Non-pigmented ciliary epithelial cell (primary cell): ENCODE measurements around the gene SNCAIP.
"Not testable (repeated sequence)": the region's sequence is repeated elsewhere in the genome, so short reads cannot be mapped to it uniquely, and the experiment has no call there.

ENCODE experiments used
- DNase-seq: peaks from one replicate; pipeline ENCODE4 v3.0.0-alpha.2; 2010; ENCODE audit warnings: low read depth

Gene SNCAIP

GRCh38 chr5:122465031-122465577 lies 153.1 kb downstream of the SNCAIP start:
- DNase-seq: no peak

DNA sequence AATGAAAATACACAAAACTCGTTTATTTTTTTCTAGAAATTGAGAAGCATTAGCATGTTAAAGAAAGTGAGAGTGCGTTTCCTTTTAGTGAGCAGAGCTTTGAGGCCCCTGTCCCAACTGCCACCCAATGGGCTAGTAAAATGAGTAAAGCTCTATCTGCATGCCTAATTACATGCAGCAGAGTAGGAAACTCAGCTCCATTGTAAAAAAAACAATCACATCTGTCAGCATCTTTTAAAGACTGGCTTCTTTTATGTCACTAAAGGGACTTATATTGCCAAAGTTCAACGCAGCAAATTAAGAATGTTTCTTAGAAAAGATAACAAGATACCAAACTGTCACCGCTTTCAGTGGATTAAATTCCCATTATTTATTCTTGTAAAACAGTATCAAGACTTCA lies 154.0 kb downstream of the SNCAIP start:
- DNase-seq: no peak

GRCh38 chr5:122468351-122469116 lies 156.5 kb downstream of the SNCAIP start:
- no peak for DNase-seq

GRCh38 chr5:122469384-122469919 lies 157.4 kb downstream of the SNCAIP start:
- DNase-seq: no peak

- no peak for DNase-seq
These were observed 158.3 kb downstream of the SNCAIP start for GRCh38 chr5:122470365-122470764.

DNA sequence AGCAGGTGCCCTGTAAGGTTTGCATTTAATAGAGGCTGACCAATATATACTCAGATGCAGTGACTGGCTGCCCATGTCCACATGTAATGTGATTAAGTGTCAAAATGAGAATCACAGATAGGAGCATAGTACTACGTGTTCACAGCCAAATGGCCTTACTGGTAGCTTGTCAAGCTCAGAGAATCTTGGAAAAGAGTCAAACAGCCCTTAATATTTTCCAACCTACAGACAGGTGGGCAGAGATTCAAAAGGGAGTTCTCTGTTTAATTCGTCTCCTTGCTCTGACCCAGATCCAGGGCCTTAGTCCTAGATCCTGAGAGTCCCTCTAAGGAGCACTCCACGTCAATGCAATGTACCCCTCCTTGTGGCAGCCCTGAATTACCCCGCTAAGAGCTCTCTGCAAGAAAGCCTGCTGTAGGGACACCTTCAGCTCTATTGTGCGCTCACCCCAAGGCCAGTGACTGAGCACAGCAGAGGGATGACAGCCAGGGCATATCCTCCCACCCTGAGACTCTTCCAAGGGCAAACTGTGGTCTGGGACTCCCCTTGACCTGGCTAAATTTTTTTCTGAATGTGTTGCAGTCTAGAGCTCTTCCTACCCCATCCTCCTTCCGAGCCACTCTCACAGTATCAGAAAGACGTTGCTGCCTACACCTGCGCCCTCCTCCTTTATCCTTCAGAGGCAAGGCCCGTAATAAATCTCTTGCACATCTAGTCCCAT lies 159.2 kb downstream of the SNCAIP start:
- DNase-seq: no peak

- DNase-seq: no peak
These were observed 159.7 kb downstream of the SNCAIP start for GRCh38 chr5:122471752-122472061.

DNA sequence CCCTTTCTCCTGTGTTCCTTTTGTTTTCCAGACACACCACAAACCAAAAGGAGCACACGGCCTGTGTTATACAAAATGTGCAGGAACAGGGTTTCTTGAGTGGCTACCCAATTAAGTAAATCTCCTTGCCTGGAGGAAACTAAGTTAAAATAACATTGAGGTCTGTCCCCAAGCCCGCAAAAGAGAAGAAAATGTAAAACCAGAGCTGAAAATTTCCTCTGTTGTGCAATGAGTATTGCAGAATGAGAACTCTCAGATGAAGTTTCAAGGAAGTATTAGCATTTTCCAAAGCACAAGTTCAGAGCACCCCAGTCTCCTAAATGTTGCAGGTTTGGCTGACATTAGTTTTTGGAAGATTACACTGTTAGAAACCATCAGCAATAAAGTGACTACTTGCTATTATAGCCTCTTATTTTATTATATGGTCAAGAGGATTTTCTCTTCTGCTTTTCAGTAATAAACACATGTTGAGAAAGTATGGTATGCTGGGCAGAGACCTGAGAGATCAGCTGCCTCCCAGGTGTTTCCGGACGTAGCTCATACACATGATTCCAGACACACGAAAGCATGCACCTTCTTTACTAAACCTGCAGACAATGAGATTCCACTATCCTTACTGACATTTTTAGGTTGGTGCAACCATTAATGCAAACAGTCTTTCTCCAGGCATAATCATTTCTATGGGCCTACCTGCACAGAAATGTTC lies 161.3 kb downstream of the SNCAIP start:
- no peak for DNase-seq

- no peak for DNase-seq
These were observed 161.9 kb downstream of the SNCAIP start for GRCh38 chr5:122473941-122474340.

DNA sequence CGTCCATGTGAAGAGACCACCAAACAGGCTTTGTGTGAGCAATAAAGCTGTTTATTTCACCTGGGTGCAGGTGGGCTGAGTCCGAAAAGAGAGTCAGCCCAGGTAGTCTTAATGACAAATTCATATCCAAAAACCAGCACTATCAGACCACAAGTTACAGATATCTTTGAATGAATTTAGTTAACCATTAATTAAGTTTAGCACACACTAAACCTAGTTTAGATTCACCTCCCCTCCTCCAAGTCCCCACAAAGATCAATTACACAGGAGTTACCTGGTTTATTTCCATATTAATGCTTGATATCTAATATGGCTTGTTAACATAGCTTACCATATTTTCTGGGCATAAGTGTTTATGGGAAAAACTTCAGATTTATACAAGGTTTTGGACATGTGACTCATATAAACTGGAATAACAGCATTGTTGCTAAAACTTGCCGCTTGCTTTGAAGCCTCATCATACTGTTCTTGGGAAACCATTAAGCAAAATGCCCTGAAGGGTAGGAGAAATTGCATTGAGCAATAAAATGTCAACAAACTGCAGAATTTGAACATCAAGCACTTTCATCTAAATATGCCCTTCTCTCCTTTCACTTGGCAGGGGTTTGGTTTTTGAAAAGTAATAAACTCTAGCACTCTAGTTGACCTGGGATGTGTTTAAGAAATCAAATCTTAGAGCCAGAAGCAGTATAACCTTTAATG lies 166.9 kb downstream of the SNCAIP start:
- no peak for DNase-seq

- no peak for DNase-seq
These were observed 168.1 kb downstream of the SNCAIP start for GRCh38 chr5:122480146-122480545.

GRCh38 chr5:122484103-122484502 lies 172.1 kb downstream of the SNCAIP start:
- DNase-seq: no peak

DNA sequence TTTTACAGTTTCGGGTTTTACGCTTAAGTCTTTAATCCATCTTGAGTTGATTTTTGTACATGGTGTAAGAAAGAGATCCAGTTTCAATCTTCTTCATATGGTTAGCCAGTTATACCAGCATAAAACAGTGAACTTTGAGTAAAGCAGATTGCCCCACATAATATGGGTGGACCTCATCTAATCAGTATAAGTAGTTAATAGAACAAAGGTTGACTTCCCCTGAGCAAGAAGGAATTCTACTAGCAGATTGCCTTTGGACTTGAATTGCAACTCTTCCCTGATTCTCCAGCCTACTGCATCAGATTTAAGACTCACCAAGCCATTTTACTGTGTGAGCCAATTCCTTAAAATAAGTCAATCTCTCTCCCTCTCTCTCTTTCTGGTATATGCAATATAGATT lies 173.2 kb downstream of the SNCAIP start:
- no peak for DNase-seq

DNA sequence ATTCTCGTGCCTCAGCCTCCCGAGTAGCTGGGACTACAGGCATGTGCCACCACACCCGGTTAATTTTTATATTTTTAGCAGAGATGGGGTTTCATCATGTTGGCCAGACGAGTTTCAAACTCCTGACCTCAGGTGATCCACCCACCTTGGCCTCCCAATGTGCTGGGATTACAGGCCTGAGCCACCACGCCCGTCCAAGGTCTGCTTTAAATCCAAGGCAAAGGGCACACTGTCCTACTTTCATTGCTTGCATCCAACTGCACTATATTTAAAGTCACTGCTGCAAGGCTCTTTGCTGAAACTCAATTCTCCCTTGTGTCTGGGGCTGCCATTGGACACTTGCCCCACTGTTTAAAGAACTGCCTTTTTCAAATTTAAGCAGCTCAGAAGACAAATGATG lies 174.6 kb downstream of the SNCAIP start:
- DNase-seq: not testable (repeated sequence)

GRCh38 chr5:122490718-122491117 lies 178.7 kb downstream of the SNCAIP start:
- DNase-seq: no peak

GRCh38 chr5:122492675-122493074 lies 180.6 kb downstream of the SNCAIP start:
- no peak for DNase-seq

DNA sequence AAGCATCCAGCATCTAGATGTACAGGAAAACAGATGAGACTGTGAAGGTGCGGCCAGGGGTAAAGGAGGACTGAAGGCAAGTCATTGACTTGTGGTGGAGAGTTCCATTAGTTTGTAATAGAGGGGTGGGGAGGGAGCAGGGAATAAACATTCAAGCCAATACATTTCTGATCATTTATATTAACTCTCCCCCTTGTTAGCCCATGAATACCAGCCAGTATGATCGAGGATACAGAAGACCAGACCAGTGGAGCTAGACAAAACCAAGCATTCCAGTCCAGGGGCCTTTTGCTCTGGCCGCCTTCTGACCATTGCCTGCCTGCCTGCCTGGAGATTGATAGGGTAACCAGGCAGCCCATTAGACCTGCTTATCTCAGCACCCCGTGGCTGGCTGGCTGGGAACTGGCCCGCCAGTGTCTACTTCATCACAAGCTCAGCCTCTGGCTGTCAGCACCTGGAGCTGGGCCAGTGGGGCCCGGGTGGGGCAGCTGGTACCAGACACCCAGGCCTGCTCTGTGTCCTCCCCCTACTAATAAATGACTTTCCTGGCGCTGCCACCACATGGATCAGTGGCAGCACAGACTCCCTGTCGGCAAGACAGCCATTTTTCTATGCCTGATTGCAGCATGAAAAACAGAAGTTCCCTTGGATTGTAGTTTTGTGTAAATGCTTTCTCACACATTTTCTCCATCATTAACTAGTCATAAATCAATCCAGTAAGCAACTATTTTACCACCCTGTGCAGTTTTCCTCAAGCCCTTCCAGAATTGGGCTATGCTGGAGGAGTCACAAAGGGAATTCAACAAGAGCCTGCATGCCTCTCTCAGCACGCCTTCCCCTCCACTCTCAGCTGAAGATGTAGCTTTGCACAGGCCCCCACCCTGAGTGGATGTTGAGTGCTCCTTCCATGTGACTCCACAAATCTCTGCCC lies 181.3 kb downstream of the SNCAIP start:
- no peak for DNase-seq

DNA sequence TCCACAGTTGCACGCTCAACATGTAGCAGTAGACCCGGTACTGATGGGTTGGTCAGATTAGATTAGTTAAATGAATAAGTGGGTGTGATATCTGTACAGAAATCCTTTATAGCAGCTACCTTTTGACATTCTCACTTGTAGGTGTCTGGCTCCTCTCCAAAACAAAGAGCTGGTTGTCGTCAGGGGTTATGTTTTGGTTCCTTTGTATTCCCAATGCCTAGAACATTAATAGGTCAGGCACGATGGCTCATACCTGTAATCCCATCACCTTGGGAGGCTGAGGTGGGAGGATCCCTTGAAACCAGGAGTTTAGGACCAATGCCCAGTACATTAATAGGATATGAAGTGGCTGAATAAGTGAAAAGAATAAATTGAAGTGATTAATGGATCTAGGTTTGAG lies 182.1 kb downstream of the SNCAIP start:
- DNase-seq: no peak

- DNase-seq: no peak
These were observed 186.1 kb downstream of the SNCAIP start for GRCh38 chr5:122498163-122498562.

GRCh38 chr5:122499585-122499984 lies 187.5 kb downstream of the SNCAIP start:
- no peak for DNase-seq
